NCI-H128 (cell line): ENCODE data around the gene CHSY1.
A peak's percentile ranks its signal among the peaks of the same experiment; 100 is the strongest.

Experiments
- DNase-seq: peaks from one replicate; lab custom pipeline; 2025; ENCODE audit not compliant: unreplicated experiment; lab: John Stamatoyannopoulos, UW

Gene CHSY1

DNA sequence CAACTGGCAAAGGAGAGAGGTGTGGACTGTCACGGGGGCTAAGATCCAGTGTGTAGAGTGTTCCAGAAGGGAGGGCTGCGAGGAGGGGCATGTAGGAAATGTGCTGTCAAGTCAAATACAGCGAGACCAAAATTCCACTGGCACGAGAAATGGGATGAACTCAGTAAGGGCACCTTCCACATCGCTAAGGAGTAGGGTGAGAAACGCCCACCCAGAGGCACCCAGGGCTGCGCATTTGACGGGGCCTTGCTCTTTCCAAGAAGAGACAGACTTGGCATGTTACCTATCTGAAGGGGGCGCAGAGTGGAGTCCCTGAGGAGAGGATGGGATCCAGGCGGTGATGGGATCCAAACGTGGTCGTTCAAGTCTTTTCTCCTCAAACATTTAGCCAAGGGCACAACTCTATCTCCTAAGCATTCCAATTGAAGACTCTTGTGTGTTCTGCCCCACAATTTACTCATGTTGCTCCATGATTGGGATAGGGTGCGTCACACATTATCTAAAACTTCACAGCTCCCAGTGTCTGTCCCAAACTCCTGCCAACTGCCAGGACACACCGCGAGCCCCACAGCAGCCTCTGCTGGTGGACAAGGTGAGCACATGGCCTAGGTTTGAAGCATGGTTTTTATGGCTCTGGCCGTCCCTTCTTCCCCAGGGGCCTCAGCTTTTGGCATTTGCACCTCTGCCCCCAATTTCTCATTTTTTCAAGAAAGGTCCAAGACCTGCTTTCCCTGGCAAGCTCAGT is 17.8 kb upstream of the CHSY1 start:
- no peak for DNase-seq

DNA sequence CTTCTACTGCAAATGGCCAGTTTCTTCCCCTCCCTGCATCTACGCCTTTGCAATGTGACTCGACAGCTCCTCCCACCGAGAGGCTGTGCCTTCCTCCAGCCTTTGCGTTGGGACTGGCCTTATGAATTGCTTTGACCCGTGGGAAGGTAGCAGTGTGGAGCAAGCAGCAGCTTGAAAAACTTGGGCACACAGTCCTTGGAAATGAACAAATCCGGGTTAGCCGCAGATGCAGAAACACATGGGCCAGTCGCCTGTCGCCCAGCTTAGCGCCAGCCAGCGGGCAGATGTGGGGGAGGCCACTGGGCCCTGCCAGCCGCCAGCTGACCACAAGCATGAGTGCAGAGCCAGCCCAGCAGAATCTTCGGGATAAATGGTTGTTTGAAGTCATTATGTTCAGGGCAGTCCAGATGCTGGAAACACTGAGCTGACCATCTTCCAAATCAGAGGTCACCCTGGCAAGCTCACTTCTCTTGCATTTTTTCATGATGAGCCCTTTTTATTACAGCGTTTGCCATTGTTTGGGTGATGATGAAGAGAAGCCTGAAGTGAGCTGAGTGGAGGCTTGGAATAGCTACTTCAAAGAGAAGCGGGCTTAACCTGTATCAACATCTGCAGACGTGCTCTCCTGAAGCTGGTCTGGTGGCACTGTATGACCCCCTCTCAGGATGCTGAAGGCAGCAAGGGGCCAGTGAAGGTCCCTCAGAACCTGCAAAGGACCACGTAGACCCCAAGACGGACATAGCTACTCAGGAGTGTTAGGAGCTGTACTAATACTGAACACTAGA is 15.7 kb upstream of the CHSY1 start:
- no peak for DNase-seq

DNA sequence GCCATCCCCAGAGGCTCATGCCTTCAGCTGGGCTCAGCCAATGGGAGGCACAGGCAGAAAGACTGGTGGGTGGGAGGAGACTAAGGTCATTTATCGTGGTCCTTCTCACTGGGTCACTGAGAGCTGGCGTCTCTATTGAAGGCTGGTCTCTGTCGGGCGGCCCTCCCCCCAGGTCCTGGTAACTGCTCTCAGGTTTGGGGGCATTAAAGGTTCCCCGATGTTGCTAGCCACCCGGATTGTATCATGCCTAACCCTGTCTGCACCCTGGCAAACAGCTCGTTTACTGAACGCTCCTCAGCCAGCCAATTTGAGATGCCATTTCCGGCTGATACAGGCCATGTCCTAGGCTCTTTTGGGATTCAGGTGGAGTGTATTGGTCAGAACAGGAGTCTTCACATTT is 14.9 kb upstream of the CHSY1 start:
- no peak for DNase-seq

DNA sequence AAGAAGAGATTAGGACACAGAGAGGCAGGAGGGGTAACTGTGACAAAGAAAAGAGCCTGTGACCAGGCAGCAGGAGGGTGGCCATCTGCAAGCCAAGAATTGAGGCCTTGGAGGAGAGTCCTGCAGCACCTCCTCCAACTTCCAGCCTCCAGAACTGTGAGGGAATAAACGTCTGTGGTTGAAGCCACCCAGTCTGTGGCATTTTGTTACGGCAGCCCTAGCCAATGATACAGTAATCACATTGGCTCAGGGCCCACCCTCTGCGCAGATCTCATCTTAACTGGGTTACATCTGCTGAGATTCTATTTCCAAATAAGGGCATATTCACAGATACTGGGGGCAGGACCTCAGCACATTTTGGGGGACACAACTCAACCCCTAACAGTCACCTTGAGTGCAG is 14.2 kb upstream of the CHSY1 start:
- no peak for DNase-seq

DNA sequence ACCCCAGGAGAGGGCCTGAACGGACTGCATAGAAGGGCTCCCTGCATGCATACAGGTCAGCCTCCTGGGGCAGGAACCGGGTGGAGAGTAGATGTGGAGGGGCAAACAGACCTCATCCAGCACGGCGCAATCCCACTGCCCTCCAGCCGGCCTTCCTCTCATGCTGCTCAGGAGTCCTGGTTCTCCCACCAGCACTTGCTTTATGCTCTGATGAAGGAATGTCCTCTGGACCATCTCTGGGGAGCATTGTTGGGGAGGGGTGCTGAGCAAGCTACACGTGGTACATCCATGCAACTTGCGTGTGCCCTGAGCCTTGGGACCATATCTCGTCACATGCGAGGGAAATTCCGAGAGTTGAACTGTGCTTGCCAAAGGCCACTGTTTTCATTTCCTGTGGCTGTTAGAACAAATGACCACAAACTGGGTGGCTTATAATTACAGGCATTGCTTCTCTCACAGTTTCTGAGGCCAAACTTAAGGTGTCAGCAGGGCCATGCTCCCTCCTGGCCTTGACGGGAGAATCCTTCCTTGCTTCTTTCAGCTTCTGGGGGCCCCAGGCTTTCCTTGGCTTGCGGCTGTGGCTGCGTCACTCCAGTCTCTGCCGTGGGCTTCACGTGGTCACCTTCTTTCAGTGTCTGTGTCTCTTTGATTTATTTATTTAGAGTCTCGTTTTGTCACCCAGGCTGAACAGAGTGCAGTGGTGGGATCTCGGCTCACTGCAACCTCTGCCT is 13.2 kb upstream of the CHSY1 start:
- no peak for DNase-seq

DNA sequence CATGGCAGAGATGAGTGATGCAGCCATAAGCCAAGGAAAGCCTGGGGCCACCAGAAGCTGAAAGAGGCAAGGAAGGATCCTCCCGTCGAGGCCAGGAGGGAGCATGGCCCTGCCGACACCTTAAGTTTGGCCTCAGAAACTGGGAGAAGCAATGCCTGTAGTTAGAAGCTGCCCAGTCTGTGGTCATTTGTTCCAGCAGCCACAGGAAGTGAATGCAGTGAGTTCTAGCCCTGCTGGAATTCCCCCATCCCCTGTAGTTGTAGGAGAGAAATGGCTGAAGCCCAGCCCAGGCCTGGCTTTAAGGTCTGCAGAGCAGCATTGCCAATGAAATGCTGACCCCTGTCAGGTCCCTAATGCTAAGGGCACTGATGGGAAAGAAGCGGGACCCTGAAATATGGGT is 12.2 kb upstream of the CHSY1 start:
- DNase-seq = no peak

DNA sequence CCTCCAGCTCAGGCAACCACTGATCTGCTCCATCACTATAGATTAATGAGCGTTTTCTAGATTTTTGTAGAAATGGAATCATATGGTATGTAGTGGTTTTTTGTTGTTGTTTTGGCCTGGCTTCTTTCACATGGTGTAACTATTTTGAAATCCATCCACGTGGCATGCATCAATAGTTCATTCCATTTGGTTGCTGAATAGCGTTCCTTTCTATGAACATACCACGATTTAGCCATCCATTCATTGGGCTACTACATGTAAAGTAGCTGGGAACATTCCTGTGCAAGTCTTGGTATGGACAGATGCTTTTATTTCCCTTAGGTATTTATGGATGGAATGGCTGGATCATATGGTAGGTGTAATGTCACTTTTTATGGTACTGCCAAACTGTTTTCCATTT is 10.7 kb upstream of the CHSY1 start:
- no peak for DNase-seq

DNA sequence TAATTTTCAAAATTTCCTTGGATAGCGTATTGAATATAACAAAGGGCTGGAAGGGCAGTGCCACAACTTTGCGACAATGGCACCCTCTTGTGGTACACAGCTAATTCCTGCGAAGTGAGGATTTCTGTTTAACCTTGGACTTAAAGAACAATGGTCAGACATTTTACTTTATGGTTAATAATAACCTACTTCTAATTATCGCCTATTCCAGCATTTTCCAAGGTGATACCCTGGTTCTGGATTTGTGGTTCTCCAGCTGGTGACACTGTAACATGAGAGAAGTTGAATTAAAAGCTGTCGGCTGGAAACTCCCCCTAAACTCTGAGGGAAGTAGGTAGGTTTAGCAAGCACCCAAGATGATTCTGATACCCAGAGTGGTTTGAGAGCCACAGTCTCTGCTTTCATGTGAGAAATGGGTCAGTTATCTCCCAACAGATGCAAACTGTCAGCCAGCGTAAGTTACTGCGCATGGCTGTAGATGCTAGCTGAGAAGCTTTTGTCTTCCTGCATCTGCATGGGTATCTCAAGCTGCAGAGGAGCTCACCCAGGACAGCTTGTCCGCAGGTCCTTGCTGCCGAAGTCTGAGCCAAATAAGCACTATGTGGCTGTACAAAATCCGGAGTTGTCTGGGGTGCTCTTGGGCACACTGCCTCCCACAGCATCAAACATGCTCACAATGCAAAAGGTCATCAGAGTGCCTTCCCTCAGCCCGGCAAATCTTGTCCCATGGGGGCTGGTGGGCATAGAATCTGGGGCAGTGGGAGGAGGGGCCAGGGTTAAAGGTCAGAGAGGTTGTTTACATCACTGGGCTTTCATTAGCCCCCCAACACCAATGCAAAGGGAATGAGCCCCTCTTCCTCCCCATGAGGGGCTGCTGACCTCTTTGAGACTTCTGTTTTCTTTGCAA is 6.6 kb upstream of the CHSY1 start:
- DNase-seq = peak; percentile 24

DNA sequence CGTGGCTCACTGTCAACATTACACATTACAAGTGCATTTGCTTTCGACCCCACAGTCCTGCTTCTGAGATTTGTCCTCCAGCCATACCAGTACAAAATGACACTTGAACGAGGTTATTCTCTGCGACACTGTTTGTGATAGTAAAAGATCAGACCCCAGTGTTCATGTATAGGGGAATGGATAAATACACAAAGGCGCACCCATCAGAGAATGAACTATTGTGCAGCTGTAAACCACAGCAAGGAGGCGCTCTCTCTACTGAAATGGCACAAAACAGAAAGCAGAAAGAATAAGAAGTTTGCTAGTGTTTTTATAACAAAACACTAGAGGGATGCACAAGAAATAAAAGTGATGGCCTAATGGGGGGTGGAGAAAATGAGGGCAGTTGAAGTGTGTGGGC is 4.9 kb upstream of the CHSY1 start:
- no peak for DNase-seq

DNA sequence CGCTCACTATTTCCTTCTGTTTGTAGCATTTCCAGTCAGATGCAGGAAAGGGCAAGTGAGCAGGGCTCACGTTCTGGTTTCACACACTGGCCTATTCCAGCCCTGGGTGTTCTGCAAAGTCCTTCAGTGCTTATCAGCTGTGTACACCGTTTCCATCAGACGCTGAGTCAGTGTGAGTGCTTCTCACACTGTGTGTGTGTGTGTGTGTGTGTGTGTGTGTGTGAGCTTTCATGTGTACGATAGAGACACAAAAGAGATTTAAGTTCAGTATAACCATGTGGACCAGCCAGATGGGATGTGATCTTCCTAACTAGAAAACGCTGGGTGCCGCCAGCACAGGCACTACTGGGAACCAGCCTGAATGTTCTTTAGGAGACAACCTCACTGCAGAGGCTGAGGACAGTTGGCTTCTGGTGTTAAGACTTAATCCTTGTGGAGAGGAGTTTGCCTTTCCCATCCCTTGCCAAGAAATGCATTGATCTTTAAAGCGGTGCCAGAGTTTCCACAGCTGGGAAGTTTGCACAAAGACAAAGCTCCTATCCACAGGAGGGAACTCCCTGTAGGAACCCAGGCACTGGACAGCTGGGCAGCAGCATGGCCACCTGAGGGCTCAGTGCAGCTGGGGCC is 3.9 kb upstream of the CHSY1 start:
- DNase-seq = no peak

DNA sequence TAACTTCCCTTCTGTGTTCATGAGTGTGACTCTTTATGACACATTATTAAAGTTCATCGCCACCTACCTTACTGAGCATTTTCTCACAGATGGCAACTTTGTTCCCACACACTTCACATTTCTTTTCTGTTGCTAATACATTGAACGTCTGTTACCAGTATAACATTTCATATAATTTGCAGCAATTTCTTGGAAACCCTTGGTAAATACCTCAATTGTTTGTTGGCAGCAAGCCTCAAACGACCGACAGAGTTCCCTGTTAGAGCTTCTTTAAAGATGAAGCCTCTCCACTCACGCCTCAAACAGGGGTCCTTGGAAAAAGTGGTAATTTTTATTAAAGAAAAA is 3.2 kb upstream of the CHSY1 start:
- DNase-seq = no peak

DNA sequence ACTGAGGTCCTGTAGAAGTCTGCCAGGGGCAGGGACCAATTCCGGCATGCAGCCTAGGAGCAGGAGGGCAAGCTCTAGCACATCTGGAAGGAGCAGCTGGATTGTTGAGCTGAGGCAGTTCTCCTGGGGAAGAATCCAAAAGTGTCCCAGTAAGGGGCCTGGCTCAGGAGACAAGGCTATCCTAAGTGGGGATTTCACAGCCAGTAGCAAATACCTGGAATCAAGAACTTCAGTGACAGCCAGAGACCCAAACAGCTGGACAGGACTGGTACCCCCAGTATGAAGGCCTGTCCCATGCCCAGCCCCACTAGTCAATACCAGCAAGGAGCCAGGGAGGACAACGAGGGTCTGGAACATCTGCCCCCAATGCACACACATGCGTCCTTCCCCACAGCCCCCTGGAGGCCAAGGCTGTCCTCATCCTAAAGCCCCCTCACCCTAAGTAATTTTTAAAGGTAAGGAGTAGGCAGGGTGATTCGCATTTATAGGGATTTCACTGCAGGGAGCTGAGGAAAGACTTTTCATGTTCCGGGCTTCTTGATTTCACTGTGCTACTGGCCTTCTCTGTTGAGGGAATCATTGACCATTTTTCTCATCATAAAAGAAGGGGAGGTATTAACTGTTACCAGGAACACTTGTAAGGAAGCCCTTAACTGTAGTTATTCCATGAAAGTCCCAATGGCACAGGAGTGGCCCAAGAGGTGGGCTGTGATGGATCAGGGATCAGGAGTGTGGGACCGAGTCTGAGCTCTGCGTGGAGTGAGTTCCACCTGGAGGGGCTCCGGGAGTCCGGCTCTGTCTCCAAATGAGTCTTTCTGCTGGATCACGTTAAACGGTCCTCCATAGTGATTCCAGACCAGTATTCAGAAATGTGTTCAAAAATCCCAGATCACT is 2.6 kb upstream of the CHSY1 start:
- DNase-seq = no peak

DNA sequence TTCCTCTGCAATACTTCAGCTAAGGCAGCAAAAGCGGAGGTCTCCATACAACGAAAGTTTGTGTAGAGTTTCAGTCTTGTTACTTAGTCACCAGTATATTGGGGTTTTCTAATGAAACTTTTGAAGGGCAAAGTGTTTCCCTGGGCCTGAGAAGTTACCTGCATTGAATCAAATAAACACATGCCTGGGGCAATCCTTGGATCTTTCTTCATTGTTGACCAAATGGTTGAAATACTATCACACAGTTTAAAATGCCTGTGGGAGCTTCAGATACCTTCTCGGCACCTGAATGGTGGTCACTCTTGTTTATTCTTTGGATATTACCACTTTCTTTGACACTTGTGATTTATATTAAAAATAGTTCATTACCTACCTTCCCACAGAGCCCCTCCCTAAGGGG is 988 bp upstream of the CHSY1 start:
- DNase-seq = no peak

DNA sequence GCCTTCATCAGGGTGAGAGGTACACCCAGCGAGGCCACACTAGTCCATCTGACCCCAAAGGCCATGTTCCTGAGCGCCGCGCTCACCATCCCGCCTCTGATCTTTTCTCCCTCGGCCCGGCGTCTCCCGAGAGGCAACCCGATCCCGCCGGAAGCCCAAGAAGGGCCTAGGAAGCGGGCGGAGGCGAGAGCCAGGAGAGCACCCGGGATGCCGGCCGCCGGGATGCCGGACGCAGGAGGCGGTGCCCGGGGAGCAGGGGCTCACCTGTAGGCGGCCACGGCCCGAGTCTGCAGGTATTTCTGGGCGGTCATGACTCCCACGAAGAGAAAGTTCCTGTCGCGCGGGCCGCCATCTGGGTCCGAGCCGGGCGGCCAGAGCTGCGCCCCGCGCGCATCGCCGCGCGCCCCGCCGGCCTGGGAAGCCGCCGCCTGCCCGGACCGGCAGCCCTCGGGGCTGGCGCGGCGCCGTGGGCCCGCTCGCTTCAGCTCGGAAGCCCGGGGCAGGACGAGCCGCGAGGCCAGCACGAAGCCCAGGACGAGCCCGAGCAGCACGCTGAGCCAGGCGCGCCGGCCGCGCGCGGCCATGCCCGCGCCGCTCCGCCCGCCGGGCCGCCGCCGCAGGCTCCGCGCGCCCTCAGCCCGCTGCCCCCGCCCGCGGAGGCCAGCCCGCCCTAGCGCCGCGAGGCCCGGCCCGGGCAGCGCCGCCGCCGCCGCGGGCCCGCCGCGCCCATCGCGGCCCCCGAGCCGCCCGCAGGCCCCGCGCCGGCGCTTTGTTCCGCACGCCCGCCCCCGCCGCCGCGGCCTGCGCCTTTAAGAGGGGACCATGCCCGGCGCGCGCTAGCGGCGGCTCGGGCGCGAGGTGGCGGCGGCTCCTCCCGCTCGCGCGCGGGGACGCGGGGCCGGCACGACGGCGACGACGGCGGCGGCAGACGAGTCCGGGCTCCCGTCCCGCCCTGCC is 697 bp downstream of the CHSY1 start:
- DNase-seq = no peak

DNA sequence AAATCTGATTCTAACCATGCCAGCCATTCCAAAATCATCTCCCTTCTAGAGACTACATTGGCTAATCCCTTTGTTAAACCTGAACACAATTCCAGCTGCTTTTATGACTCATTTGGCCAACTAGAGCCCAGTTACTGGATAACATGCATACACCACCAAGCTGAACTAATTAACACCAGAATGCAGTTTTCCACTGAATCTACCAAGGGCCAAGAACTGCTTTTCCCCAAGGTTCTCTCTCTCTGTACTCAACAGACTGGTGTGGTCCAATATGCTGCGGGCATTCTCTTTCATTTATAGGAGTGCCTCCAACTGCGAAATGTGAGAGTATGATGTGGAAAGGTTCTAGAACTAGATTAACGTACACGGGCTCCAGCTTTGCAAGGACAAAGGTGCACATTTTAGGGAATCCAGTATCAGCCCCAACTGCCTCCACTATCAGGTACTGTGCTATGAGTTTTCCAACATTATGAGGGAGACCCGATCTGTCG is 1.5 kb downstream of the CHSY1 start:
- DNase-seq = no peak

DNA sequence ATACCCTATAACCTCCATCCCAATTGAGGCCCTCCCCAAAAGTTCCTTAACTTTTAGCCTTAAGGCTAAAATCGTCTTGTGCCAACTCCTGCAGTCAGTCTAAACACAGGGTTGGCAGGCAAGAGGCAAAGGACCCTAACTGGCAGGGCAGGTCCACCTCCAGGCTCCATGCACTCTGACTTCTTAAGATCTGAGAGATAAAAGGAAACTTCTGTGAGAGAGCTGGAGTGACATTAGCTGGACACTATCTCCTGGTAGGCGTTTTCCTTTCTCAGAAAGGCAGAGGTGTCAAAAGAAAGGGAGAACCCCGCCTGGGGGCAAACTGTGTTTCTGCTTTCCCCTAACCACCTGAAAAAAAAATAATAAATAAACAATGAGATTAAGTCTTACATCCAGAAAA is 3.6 kb downstream of the CHSY1 start:
- DNase-seq = no peak

DNA sequence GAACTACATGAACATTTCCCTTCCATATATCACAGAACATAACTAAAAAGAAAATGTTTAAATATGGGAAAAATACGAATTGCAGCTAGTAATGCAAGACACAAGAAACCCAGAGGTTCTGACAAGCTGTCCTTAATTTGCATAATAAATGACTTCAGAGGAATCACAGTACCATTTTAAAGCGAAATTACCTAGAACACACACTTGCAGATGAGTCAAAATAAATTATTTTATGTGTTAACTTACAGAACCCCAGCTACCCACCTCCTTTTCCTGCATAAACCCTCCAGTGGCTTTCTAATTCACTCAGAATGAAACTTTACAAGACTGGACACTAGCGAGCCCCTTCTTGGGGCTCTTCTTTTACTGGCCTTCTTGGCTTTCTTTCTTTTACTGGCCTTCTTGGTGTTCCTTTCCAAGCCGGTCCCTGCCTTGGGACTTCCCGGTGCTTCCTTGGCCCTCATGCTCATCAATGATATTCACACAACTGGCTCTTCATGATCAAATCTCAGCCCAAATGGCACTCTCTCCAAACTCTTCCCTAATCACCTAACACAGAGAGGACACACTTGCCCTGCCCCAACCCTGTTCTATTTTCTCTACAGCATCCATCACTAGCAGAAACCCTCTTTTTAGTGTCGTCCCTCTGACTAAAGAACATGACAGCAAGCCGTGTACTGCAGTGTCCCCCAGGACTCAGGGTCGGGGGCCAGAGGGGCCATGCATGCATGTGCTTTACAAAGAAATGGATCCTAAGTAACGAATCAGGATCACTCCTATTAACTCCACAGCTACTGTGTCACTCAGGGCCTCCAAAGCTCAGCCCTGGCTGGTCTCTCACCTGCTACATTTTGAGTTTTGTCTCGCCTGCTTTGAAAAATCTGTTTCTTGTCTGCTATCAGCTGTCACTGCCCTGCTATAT is 4.8 kb downstream of the CHSY1 start:
- DNase-seq = no peak
